ENCODE measurements around the gene GRIK4.
A peak's percentile ranks its signal among the peaks of the same experiment; 100 is the strongest.

Gene GRIK4

DNA sequence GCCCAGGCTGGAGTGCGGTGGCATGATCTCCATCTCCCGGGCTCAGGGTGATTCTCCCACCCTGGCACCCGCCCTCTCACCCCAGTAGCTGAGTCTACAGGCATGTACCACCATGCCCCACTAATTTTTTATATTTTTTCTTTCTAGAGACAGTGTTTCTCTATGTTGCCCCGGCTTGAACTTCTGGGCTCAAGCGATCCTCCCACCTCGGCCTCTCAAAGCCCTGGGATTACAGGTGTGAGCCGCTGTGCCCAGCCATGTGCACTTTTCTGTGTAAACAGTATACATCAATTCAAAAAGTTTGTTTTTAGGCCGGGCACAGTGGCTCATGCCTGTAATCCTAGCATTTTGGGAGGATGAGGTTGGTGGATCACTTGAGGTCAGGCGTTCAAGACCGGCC lies 14.7 kb downstream of the GRIK4 start:
- DNase-seq (ENCODE audit: low read depth): no peak

- DNase-seq (ENCODE audit: low read depth): no peak
Measured at GRCh38 chr11:120527111-120527761, 15.7 kb downstream of the GRIK4 start.

- DNase-seq (ENCODE audit: low read depth): no peak
Measured at GRCh38 chr11:120528749-120529148, 17.2 kb downstream of the GRIK4 start.

DNA sequence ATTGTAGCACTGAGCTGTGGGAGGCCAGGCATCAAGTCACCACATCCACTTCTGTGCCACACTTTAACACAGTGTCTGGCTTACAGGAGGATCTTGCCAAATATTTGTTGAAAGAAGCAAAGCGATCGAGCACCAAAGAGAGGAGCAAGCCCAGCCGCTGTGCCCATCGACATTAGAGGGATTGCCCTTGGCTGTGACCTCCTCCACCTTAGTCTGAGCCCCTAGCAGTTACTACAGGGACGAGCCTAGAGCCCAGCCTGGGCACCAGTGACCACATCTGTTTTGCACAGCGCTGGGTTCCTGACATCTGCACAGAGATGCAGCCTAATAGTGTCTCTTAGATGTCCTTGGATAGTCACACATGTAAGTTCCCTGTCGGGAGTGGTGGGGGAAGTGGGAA lies 17.7 kb downstream of the GRIK4 start:
- no peak for DNase-seq (ENCODE audit: low read depth)

DNA sequence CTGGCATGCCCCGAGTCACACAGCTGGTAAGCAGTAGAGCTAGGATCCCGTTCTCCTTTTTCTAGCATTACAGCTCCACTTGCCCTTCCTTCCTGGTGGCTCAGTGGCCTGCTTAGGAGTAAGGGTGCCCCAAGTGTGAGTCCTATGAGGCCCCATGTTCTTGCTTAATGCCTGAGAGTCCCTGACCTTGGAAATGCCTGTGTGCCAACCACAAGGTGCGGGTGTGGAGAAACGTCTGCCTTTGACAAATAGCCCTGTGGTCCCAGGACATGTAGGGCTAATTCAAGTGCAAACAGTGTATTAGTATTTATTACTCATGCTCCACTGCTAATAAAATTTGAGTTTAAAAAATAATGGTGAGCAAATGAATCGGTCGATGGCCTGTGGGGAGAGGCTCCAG lies 18.4 kb downstream of the GRIK4 start:
- DNase-seq (ENCODE audit: low read depth): no peak

DNA sequence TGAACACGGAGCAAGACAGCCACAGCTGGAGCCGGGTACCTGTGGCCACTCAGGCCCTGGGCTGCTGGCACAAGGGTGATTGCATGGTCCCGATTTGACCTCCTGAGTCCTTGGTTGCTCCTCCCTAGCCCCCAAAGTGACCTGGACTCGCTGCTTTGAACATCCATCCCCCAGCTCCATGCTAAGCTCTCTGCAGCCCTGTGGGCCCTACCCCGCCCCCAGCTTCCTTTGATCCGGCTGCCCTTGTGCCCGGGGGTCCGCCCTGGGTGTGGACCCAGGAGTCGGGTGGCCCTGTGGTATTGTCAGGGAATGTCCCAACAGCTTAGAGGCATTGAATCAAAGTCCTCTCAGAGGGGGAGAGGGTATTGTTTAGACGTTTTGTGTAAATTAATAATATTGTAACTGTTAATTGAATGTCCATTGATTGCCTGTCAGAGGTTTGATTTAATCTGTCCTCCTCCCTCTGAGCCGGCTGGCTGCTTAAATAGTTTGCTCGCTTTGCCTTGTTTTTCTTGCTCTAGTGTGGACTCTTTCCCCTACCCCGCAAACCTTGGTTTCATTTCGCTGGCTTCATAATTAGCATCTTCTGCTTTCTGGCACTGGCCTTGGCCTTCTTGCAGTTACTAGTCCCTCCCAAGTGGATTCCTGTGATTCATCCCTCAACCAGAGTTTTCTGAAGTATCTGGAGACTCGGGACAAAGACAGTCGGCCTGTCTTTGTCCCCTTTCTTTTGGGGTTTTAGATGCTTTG lies 20.7 kb downstream of the GRIK4 start:
- DNase-seq (ENCODE audit: low read depth): peak; percentile 37

GRCh38 chr11:120532832-120533196 lies 21.3 kb downstream of the GRIK4 start:
- DNase-seq (ENCODE audit: low read depth): peak; percentile 26

DNA sequence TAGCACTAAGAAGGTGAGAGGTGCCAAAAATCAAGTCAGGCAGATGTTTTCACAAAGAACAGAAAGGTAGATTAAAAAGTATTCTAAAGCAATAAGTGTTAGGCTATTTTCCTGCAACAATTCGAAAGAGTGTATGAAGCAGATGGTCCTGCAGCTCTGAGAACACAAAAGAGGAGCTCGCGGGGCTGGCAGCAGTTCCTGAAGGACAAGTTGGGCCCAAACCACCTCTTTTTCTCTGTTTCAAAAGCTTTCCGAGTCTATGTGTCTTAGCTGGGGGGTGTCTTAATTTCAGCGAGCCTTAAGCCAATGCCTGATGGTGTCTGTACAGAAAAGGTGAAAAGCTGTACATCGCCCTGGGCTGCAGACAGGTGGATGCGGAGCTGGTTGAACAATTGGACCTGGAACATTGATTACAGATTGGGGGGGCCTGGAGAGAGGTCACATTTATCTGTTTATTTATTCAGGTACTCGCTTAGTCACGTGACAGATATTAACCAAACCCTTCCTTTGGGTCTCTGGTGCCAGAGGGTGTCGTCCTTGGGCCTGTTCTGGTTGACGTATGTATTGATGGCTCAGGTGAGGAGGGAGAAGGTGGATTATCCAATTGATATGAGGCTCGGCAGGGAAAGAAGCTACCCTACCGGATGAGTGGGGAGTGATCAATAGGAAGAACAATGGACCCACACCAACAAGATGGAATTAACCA lies 24.7 kb downstream of the GRIK4 start:
- DNase-seq (ENCODE audit: low read depth): no peak

DNA sequence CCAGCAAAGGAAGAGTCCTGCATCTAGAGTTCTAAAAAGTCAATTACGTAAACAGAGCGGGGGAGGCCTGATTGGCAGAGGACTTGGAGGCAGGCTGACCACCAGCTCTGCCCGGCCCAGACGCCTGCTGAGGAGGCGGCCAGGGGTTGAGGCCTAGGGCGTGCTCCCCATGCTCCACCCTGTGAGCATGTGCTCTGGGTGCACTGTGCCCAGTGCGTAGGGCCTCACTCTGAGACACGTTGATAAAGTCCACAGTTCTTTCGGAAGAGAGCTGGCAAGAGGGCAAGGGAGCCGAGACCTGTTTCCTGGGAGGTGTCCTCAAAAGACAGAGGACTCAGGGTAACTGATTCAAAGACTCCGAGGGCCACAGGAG lies 25.2 kb downstream of the GRIK4 start:
- no peak for DNase-seq (ENCODE audit: low read depth)

- DNase-seq (ENCODE audit: low read depth): no peak
Measured at GRCh38 chr11:120537996-120538395, 26.4 kb downstream of the GRIK4 start.

- no peak for DNase-seq (ENCODE audit: low read depth)
Measured at GRCh38 chr11:120538707-120539106, 27.2 kb downstream of the GRIK4 start.

GRCh38 chr11:120539667-120540369 lies 28.3 kb downstream of the GRIK4 start:
- DNase-seq (ENCODE audit: low read depth): peak; percentile 39

DNA sequence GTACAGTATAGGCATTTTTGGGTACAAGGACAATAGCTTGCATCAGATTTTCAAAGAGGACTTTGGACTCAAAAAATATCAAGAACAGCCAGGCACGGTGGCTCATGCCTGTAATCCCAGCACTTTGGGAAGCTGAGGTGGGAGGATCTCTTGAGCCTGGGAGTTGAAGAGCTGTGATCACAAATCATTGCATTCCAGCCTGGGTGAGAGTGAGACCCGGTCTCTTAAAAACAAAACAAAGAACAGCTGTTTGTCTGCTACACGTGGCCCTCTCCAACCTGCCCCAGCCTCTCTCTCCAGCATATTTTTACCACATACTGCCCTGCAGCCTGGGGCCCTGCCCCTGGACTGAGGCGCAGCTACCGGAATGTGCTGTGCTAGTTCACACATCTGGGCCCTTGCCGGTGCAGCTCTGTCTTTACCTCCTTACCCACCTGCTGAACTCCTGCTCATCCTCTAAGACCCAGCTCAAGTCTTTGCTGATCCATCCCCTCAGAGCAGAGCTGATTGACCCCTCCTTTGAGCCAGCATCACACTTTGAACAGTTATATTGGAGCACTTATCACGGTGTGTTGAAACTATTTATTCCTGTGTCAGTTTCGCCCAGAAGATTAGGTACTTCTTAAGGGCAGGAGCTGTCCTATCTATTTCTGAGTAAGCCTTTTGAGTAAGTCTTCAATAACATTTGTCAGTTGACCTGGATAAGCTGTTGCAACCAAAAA lies 29.4 kb downstream of the GRIK4 start:
- DNase-seq (ENCODE audit: low read depth): no peak

DNA sequence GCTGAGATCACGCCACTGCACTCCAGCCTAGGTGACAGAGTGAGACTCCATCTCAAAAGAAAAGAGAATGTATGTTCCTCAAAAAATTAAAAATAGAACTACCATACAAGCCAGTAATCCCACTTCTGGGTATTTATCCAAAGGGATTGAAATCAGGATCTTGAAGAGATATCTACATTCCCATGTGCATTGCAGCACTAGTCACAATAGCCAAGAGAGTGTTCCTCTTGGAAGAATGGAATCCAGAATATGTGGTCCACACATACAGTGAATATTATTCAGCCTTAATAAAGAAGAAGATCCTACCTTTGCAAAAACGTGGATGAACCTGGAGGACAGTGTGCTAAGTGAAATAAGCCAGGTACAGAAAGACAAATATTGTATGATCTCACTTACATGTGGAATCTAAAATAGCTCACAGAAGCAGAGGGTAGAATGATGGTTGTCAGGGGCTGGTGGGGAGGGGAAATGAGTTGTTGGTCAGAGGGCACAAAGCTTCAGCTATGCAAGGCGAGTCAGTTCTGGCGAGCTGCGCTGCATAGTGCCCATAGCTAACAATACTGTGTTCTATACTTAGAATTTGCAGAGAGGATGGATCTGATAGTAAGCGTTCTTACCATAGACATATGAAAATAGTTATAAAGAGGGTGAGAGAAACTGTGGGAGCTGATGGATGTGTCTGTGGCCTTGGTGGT lies 32.1 kb downstream of the GRIK4 start:
- no peak for DNase-seq (ENCODE audit: low read depth)

DNA sequence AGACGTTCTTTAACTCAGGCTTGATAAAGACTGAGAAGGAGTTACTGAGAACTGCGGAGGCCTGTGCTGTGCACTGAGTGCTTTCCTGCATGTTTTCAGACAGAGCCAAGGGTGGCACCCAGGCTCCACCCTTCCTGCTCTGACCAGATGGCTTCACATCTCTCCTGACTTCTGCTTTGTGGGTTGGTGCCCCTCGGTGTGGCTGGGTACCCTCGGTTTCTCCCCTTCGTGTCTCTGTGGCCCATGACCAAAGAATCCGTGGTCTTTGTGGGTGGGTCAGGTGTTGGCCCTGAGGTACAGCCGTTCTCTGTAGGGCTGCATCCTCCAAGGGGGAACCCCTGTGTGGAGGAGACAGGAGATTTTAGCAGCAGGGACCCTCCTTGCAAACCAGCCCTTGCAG lies 34.3 kb downstream of the GRIK4 start:
- no peak for DNase-seq (ENCODE audit: low read depth)

- peak; percentile 88 for DNase-seq (ENCODE audit: low read depth)
Measured at GRCh38 chr11:120546312-120547205, 35.0 kb downstream of the GRIK4 start.

- DNase-seq (ENCODE audit: low read depth): no peak
Measured at GRCh38 chr11:120547316-120547715, 35.8 kb downstream of the GRIK4 start.

- peak; percentile 91 for DNase-seq (ENCODE audit: low read depth)
Measured at GRCh38 chr11:120547811-120548681, 36.5 kb downstream of the GRIK4 start.

DNA sequence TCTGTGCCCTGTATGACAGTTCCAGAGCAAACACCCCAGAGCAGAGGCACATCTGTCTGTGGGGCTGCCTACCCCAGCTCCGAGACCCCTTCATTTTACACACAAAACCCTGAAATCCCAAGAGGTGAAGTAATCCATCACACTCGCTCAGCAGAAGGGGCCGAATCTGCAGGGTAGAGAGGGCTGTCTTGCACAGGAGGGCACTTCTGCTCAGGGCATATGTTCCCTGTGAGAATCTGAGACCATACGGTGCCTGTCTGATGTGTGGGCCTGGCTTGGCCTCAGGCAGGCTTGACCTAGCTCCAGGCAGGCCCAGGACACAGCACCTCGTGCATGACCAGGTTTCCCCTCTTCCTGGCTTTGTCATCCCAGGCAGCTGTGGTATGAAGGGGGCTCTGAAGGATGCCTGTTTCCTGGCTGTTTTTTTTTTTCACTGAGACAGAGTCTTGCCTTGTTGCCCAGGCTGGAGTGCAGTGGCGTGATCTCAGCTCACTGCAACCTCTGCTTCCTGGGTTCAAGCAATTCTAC lies 37.2 kb downstream of the GRIK4 start:
- DNase-seq (ENCODE audit: low read depth): no peak
